Gastrocnemius medialis (tissue), 4 donors: ENCODE results near the gene NPAS3. TPM values are rescaled to one million over a fixed set of nuclear protein-coding genes. Genes with fewer than 3 reads are reported as not detected.

ENCODE experiments used
- ATAC-seq, 2 donors: fragments of 150-250 bp; one replicate each; pipeline ENCODE4 v1.9.1; 2016
- DNase-seq, 2 donors: peaks; one replicate each; pipeline ENCODE4 v3.0.0-alpha.2; 2019
- H3K27ac ChIP-seq, 4 donors: fragments of 200-600 bp; sonication (generic); 1 replicate in 1 of 4; 2 replicates in 3 of 4; pipeline ENCODE4 v1.5.1; 2016 to 2018; ENCODE audit warnings: mild to moderate bottlenecking in 2 of 4, moderate library complexity in 1 of 4
- H3K27me3 ChIP-seq, 3 donors: fragments of 200-600 bp; sonication (generic) in 2 of 3; 1 replicate in 1 of 3; 2 replicates in 2 of 3; pipeline versions ENCODE4 v1.5.1 to v1.6.0; 2016 to 2019; ENCODE audit warnings: mild to moderate bottlenecking in 1 of 3, moderate library complexity in 1 of 3
- H3K36me3 ChIP-seq, 2 donors: fragments of 200-600 bp; sonication (generic) in 1 of 2; one replicate each; pipeline ENCODE4 v1.5.1; 2017 to 2018
- H3K4me1 ChIP-seq, 2 donors: fragments of 200-600 bp; sonication (generic) in 1 of 2; one replicate each; pipeline ENCODE4 v1.5.1; 2016 to 2017; ENCODE audit warnings: mild to moderate bottlenecking in 2 of 2
- H3K4me3 ChIP-seq, 4 donors: fragments of 200-600 bp; sonication (generic) in 3 of 4; 1 replicate in 1 of 4; 2 replicates in 3 of 4; pipeline ENCODE4 v1.5.1; 2016 to 2019; ENCODE audit warnings: mild to moderate bottlenecking in 2 of 4
- H3K9me3 ChIP-seq, 3 donors: fragments of 200-600 bp; sonication (generic) in 2 of 3; 1 replicate in 1 of 3; 2 replicates in 2 of 3; pipeline ENCODE4 v1.5.1; 2016 to 2019
- POLR2A ChIP-seq, 2 donors: fragments of 450-650 bp; IDR thresholded peaks; one replicate each; pipeline ENCODE4 v1.6.1; 2017; ENCODE audit warnings: antibody characterized with exemption in 2 of 2, mild to moderate bottlenecking in 2 of 2, moderate library complexity in 2 of 2
- in situ Hi-C, 4 donors: fragments of 200-750 bp; cut with MboI; loops; one replicate each; pipeline versions ENCODE4 v1.15.0 to v1.8.0; 2017; ENCODE audit warnings: low sequenced_read_pairs in 4 of 4
- intact Hi-C: fragments of 100-400 bp; cut with DNase I; formaldehyde crosslinking; loops from one replicate; pipeline ENCODE4 v1.15.1; 2023; ENCODE audit warnings: low total_unique reads
- total RNA-seq, 4 donors: library from RNA; depleted of rRNA; stranded (reverse); fragments of >200 nt; gene quantifications; one replicate each; pipeline versions ENCODE4 v1.1.0 to v1.2.3, GENCODE V29; 2016
- TF ChIP-seq, protein P1 (sequence below), 5 experiments: fragments of 450-650 bp in 3 of 5; fragments of 200-600 bp in 2 of 5; sonication (generic) in 2 of 5; IDR thresholded peaks in 4 of 5; conservative IDR thresholded peaks in 1 of 5; 1 replicate in 4 of 5; 2 replicates in 1 of 5; pipeline ENCODE4 v1.5.1; 2016 to 2019; ENCODE audit warnings: antibody characterized with exemption in 5 of 5, mild to moderate bottlenecking in 3 of 5, moderate library complexity in 3 of 5

The NPAS3 gene
- total RNA-seq, 4 donors from 2014 or later, result 0.82 to 1.00 TPM; not detected in 2

DNA sequence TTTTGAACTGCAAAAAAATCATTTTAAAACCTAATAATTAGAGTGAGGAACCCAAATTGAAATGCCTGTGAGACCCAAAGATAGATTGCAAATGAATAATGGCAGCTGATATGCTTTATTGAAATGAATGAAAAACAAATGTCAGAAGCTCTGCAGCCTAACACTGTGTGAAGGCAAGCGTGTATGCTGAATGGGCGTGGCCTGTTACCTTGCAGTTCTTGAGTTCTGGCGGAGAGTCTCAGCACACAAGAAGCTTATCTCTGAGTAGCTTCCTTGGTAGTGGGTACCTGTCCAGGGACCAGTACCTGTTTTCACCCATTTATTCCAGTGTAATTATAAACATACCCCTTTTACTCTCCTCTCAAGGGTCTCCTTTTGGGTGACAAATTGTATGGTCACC is 341.2 kb downstream of the NPAS3 start:
- in situ Hi-C loops, result no loop called here
- intact Hi-C loops, result no loop called here
- no peaks in the 10 kb centered on the region for H3K36me3 ChIP-seq
- H3K27ac ChIP-seq, result no peak overlapping the region
- H3K9me3 ChIP-seq, result no peaks in the 10 kb centered on the region
- ATAC-seq (no peak), DNase-seq (no peak)
- H3K4me1 ChIP-seq, result no peaks in the 10 kb centered on the region
- H3K4me3 ChIP-seq, result no peak overlapping the region
- no peaks in the 10 kb centered on the region for H3K27me3 ChIP-seq
- TF ChIP-seq, protein P1, sequence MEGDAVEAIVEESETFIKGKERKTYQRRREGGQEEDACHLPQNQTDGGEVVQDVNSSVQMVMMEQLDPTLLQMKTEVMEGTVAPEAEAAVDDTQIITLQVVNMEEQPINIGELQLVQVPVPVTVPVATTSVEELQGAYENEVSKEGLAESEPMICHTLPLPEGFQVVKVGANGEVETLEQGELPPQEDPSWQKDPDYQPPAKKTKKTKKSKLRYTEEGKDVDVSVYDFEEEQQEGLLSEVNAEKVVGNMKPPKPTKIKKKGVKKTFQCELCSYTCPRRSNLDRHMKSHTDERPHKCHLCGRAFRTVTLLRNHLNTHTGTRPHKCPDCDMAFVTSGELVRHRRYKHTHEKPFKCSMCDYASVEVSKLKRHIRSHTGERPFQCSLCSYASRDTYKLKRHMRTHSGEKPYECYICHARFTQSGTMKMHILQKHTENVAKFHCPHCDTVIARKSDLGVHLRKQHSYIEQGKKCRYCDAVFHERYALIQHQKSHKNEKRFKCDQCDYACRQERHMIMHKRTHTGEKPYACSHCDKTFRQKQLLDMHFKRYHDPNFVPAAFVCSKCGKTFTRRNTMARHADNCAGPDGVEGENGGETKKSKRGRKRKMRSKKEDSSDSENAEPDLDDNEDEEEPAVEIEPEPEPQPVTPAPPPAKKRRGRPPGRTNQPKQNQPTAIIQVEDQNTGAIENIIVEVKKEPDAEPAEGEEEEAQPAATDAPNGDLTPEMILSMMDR (IDR thresholded peaks at IDR 0.05 in 4 of 5, conservative IDR thresholded peaks at IDR 0.05 in 1 of 5), result no peak

- TF ChIP-seq, protein P1 (IDR thresholded peaks at IDR 0.05 in 4 of 5, conservative IDR thresholded peaks at IDR 0.05 in 1 of 5), result no peak
- TF ChIP-seq POLR2A (IDR thresholded peaks at IDR 0.05), result no peak
- ATAC-seq, result no peak
- Histone ChIP-seq H3K9me3 (no peaks in the 10 kb centered on the region), H3K36me3 (no peaks in the 10 kb centered on the region), H3K27me3 (no peaks in the 10 kb centered on the region), H3K27ac (no peak overlapping the region), H3K4me1 (no peaks in the 10 kb centered on the region), H3K4me3 (no peak overlapping the region)
- in situ Hi-C loops (no loop called here), intact Hi-C loops (no loop called here)
- DNase-seq, result no peak
These were observed 342.0 kb downstream of the NPAS3 start for GRCh38 chr14:33280646-33281045.

DNA sequence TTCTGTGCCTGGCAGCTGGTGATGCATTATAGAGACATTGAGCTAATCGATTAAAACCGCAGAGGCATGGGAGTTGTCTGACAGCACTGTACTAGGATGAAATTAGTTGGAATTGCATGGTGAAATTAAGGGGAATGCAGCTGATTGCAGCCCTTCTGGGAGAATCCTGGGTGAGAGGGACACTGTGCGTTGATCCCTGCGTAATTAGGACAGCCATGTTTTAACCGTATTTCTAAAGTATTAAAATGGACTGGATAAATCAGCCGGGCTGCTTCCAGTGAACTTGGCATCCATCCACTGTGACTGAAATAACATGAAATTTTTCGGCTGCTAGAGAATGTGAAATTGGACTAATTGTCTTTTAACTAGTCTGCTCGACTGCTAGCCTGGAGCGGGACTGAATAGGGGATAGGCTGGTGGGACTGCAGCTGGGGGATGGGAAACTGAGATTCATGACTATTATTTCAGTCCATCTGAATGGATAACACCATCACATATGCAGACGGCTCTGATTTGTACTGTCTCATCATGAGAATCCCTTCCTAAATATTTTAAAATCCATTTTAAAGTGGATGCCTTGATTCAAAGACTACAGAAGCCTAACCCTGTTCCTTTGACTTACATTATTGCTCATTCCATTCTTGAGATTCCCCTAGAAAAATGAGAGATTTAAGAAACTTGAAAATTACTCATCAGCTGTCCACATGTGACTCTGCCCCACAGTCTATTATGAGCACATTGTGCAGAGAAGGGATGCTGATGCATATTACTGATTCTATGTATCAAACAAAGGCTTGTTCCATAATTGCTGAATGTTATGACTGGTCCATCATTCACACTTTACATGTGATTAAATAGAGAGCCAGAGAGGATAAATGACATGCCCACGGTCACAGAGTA is 343.9 kb downstream of the NPAS3 start:
- ATAC-seq, result no peak
- no peak overlapping the region for H3K4me3 ChIP-seq
- H3K36me3 ChIP-seq, result no peaks in the 10 kb centered on the region
- H3K9me3 ChIP-seq, result no peaks in the 10 kb centered on the region
- DNase-seq, result no peak
- H3K27me3 ChIP-seq, result no peaks in the 10 kb centered on the region
- no peak for TF ChIP-seq POLR2A (IDR thresholded peaks at IDR 0.05)
- TF ChIP-seq, protein P1 (IDR thresholded peaks at IDR 0.05 in 4 of 5, conservative IDR thresholded peaks at IDR 0.05 in 1 of 5), result no peak
- H3K4me1 ChIP-seq, result no peaks in the 10 kb centered on the region
- in situ Hi-C loops, result no loop called here
- intact Hi-C loops, result no loop called here
- no peak overlapping the region for H3K27ac ChIP-seq

- intact Hi-C loops, result no loop called here
- no peak overlapping the region for H3K27ac ChIP-seq
- TF ChIP-seq, protein P1 (IDR thresholded peaks at IDR 0.05 in 4 of 5, conservative IDR thresholded peaks at IDR 0.05 in 1 of 5), result no peak
- TF ChIP-seq POLR2A (IDR thresholded peaks at IDR 0.05), result no peak
- no peak overlapping the region for H3K4me3 ChIP-seq
- in situ Hi-C loops, result no loop called here
- DNase-seq (no peak), ATAC-seq (no peak)
- no peaks in the 10 kb centered on the region for H3K4me1 ChIP-seq
- H3K9me3 ChIP-seq, result no peaks in the 10 kb centered on the region
- H3K36me3 ChIP-seq, result no peaks in the 10 kb centered on the region
- no peaks in the 10 kb centered on the region for H3K27me3 ChIP-seq
These were observed 347.4 kb downstream of the NPAS3 start for GRCh38 chr14:33285902-33286700.
